GM12874 (cell line): ENCODE data around the gene SMPDL3A.

Experiments
- TF ChIP-seq, protein P1 (sequence below): IDR thresholded peaks from 2 replicates; pipeline ENCODE4 v1.5.1; 2011; ENCODE audit warnings: low read depth, mild to moderate bottlenecking, control low read depth, low read length, moderate library complexity; ENCODE audit not compliant: insufficient read depth

SMPDL3A gene

DNA sequence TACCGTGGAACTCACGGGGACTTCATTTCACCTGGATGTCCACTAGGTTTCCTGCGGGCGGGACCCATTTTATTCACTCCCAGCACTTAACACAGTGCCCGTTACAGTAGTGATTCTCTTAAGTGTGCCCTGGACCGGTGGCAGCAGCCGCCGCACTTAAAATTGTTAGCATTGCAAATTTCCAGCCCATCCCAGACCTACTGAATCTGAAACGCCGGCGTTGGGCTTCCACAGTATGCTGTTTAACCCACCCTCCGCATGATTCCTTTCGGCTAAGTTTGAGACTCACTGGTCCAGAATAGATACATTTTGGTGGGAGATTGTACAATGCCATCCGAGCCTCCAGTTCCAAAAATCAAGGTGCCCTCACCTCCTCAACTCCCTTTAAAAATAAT is 967 bp downstream of the SMPDL3A start:
- TF ChIP-seq, protein P1, sequence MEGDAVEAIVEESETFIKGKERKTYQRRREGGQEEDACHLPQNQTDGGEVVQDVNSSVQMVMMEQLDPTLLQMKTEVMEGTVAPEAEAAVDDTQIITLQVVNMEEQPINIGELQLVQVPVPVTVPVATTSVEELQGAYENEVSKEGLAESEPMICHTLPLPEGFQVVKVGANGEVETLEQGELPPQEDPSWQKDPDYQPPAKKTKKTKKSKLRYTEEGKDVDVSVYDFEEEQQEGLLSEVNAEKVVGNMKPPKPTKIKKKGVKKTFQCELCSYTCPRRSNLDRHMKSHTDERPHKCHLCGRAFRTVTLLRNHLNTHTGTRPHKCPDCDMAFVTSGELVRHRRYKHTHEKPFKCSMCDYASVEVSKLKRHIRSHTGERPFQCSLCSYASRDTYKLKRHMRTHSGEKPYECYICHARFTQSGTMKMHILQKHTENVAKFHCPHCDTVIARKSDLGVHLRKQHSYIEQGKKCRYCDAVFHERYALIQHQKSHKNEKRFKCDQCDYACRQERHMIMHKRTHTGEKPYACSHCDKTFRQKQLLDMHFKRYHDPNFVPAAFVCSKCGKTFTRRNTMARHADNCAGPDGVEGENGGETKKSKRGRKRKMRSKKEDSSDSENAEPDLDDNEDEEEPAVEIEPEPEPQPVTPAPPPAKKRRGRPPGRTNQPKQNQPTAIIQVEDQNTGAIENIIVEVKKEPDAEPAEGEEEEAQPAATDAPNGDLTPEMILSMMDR, result no peak

DNA sequence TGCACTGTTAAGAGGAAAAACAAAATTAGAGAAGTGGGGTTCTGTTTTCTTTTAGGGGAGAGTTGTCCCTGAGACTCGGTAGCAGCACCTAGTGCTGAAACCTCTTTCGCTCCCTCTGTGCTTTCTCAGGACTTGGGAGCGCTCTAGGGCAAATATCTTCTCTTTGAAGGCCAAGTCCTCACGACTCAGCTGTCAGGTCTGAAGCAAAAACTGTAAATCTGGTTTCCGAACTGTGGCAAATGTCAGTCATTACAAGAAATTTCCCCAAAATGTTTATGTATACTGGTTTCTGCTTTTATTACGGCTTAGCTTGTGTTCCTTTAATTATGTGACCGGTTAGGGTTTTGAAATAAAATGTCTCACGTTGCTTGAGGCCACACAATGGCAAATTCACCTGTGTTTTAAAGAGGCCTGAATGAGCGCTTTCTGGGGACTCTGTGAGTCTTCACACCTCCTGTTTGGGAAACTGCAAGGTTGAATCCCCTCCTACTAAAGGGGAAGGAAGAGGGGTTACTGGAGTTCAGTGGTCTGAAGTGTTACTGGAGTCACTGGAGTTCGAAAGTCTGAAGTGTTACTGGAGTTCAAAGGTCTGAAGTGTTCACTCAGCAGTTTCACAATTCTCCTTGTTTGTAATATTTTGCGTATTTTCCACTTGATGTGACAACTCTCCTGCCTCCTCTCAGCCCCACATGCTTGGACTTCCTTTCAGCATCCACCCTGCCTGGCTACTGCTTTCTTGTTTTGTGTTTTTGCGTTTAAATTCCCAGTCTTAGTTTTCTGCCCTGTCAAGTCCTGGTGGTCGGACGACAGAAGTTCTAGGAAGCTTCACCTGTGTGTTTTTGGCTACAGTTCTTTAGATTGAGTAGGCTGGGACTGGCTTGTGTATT is 1.6 kb downstream of the SMPDL3A start:
- TF ChIP-seq, protein P1, result no peak

GRCh38 chr6:122791310-122791679 is 2.2 kb downstream of the SMPDL3A start:
- TF ChIP-seq, protein P1, result no peak

DNA sequence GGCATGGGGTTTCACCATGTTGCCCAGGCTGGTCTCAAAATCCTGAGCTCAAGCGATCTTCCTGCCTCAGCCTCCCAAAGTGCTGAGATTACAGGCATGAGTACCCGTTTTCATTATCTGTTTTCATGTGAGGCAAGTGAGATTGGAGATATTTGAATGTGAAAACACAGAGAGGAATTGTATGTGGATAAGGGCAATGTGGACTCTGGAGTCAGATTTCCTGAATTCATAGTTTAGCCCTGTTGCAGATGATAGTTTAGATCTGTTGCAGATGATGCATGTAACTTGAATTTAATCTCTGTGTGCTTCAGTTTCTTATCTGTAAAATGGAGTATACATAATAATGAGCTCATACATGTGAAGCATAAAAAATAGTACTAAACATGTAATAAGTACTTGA is 3.7 kb downstream of the SMPDL3A start:
- TF ChIP-seq, protein P1, result no peak

DNA sequence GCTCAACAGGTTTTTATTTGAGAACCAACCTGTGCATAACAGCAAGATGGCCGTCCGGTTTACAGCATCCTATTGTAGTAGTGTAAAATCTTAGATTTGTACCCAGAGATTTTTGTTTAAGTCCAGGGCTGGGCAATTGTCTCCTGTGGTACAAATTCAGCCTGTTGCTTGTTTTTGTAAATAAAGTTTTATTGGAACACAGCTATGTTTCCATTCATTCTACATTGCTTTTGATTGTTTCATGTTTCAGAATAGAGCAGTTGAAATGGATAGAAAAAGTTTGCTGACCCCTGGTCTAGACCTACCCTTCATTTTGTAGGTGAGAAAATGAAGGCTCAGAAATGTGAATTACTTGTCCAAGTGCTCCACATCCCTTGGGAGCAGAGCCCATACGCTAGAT is 8.5 kb downstream of the SMPDL3A start:
- TF ChIP-seq, protein P1, result no peak

DNA sequence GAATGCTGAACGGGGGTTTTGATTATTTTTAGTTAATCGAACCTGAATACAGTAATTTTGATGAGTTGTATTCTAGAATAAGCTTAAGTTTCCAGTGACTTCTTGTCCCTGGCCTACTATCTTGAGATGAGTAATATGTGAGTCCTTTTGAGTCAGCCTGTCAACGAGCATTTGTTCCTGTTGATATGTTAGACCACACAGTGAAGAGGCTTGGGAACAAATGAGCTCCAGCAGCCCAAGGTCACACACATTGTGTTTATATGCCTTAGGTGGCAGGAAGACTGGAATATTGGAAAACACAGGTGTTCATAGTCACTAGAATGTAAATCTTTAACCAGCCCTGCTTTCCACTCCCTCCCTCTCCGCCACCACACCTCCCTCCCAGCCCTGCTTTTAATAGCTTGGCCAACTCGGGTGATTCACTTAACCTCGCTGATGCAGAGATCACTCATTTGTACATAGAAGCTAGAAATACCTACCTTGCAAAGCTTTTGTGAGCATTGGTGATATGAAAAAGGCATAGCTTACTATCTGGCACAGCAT is 9.1 kb downstream of the SMPDL3A start:
- TF ChIP-seq, protein P1, result no peak

- TF ChIP-seq, protein P1, result no peak
Measured at GRCh38 chr6:122799140-122799745, 10.2 kb downstream of the SMPDL3A start.
